ENCODE measurements around the gene FAM120AOS. TPM values are rescaled to one million over a fixed set of nuclear protein-coding genes. Genes with fewer than 3 reads are reported as not detected.

FAM120AOS gene
- polyA plus RNA-seq, 1 of the 3 experiments (the other 2 are of a cell fraction) = 30.1 TPM

DNA sequence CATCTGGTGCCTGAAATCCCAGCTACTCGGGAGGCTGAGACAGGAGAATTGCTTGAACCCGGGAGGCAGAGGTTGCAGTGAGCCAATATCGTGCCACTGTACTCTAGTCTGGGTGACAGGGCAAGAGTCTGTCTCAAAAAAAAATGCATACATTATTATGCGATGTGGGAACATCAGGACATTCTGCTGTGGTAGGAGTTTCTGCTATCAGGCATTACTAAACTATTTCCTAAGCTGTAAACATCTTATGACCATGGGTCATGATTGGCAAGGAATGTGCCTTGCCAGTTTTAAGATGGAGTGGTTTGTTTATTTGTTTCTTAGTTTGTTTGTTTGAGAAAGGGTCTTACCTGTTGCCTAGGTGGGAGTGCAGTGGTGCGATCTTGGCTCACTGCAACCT lies 47.0 kb downstream of the FAM120AOS start:
- H3K36me3 ChIP-seq (replicated peaks in 1 of 2; ENCODE audit: control insufficient read depth in 1 of 2, insufficient read depth in 2 of 2, low read length in 1 of 2) = no peaks in the 10 kb centered on the region
- no peak overlapping the region for H3K9ac ChIP-seq
- H3K9me3 ChIP-seq = no peaks in the 10 kb centered on the region
- H3K27ac ChIP-seq (ENCODE audit: low read depth in 2 of 2, low read length in 1 of 2) = no peak overlapping the region
- no peaks in the 10 kb centered on the region for H3K9me2 ChIP-seq
- H3K27me3 ChIP-seq (ENCODE audit: insufficient read depth) = no peaks in the 10 kb centered on the region
- H3K4me1 ChIP-seq (ENCODE audit: control insufficient read depth in 1 of 2, insufficient read depth in 2 of 2, low read depth in 1 of 2, low read length in 1 of 2) = no peaks in the 10 kb centered on the region
- WGBS (ENCODE audit: low lambda C conversion rate) = 46% methylated on average over 3 of the region's 5 CpGs
- ChIA-PET CTCF (no interaction called here), POLR2A (no interaction called here)
- TF ChIP-seq CTCF (IDR thresholded peaks at IDR 0.05) (no peak), SMC3 (IDR thresholded peaks at IDR 0.05; ENCODE audit: low read depth, low read length) (no peak), NFIC (IDR thresholded peaks at IDR 0.05; ENCODE audit: borderline replicate concordance) (no peak), ELF1 (IDR thresholded peaks at IDR 0.05) (no peak), TCF12 (IDR thresholded peaks at IDR 0.05) (no peak), USF2 (IDR thresholded peaks at IDR 0.05; ENCODE audit: borderline replicate concordance, low read depth, low read length) (no peak), EZH2phosphoT487 (IDR thresholded peaks at IDR 0.05; ENCODE audit: borderline replicate concordance, low read depth) (no peak), YY1 (IDR thresholded peaks at IDR 0.05; ENCODE audit: low read depth) (no peak), FOSL2 (IDR thresholded peaks at IDR 0.05; ENCODE audit: borderline replicate concordance, low read depth) (no peak), JUND (IDR thresholded peaks at IDR 0.05) (no peak), TAF1 (IDR thresholded peaks at IDR 0.05; ENCODE audit: borderline replicate concordance, low read depth, low read length) (no peak), RAD21 (IDR thresholded peaks at IDR 0.05; ENCODE audit: low read length) (no peak)
- no peaks in the 10 kb centered on the region for H4K20me1 ChIP-seq (ENCODE audit: insufficient read depth)
- H3K4me3 ChIP-seq (ENCODE audit: low read depth in 2 of 2, low read length in 1 of 2) = no peak overlapping the region
- no peak for DNase-seq
- H3K4me2 ChIP-seq = no peak overlapping the region
- H3F3A ChIP-seq (replicated peaks; ENCODE audit: insufficient read depth) = no peaks in the 10 kb centered on the region
- H3K79me2 ChIP-seq (ENCODE audit: insufficient read depth) = no peaks in the 10 kb centered on the region
- no peak overlapping the region for H2AFZ ChIP-seq (ENCODE audit: low read depth)

DNA sequence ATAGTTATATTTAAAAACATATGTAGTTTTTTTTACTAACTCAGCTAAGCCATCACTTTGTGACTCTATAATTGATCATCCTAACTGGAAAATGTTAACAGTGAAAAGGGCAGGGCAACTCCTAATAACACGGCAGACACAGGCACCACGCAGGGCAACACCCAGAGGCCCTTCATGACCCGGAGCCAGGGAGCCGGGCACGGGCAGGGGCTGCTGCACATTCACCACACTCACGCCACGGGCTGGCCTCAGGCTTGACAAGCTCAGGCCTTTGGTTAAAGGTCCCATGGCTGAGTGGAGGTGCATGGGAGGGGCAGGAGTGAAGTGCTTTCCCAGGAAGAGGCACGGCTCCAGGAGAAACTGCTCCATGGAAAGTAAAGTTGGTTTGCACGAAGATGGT lies 54.9 kb downstream of the FAM120AOS start:
- no peak overlapping the region for H3K9ac ChIP-seq
- ChIA-PET POLR2A (no interaction called here), CTCF (interaction anchor here (1.1 kb wide), 1 partner anchor 53 kb away, joined by 3 read pairs; no protein-coding TSS in a partner anchor)
- no peak for TF ChIP-seq GATA2 (CRISPR knock-in tag; IDR thresholded peaks at IDR 0.05)
- no peak for TF ChIP-seq MXI1 (IDR thresholded peaks at IDR 0.05; ENCODE audit: low read depth, low read length)
- no peak for TF ChIP-seq CHD2 (IDR thresholded peaks at IDR 0.05; ENCODE audit: low read length, partially characterized antibody)
- TF ChIP-seq, protein P1, sequence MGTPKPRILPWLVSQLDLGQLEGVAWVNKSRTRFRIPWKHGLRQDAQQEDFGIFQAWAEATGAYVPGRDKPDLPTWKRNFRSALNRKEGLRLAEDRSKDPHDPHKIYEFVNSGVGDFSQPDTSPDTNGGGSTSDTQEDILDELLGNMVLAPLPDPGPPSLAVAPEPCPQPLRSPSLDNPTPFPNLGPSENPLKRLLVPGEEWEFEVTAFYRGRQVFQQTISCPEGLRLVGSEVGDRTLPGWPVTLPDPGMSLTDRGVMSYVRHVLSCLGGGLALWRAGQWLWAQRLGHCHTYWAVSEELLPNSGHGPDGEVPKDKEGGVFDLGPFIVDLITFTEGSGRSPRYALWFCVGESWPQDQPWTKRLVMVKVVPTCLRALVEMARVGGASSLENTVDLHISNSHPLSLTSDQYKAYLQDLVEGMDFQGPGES (IDR thresholded peaks at IDR 0.05; ENCODE audit: low read depth, low read length) = no peak
- TF ChIP-seq FOXM1 (IDR thresholded peaks at IDR 0.05; ENCODE audit: low read depth) = no peak
- TF ChIP-seq RAD21 (IDR thresholded peaks at IDR 0.05; ENCODE audit: low read length) = no peak
- TF ChIP-seq JUND (IDR thresholded peaks at IDR 0.05) = no peak
- no peak for TF ChIP-seq SMC3 (IDR thresholded peaks at IDR 0.05; ENCODE audit: low read depth, low read length)
- TF ChIP-seq USF1 (IDR thresholded peaks at IDR 0.05; ENCODE audit: borderline replicate concordance, low read depth) = no peak
- no peak for TF ChIP-seq EP300 (IDR thresholded peaks at IDR 0.05; ENCODE audit: borderline replicate concordance in 1 of 2, low read depth in 1 of 2, low read length in 1 of 2)
- TF ChIP-seq ELF1 (IDR thresholded peaks at IDR 0.05) = no peak
- TF ChIP-seq POLR2AphosphoS5 (IDR thresholded peaks at IDR 0.05; ENCODE audit: low read depth, low read length) = no peak
- no peak for TF ChIP-seq FOXJ3 (CRISPR knock-in tag; IDR thresholded peaks at IDR 0.05)
- TF ChIP-seq TEAD4 (IDR thresholded peaks at IDR 0.05; ENCODE audit: borderline replicate concordance, insufficient read depth) = no peak
- TF ChIP-seq FOSL2 (IDR thresholded peaks at IDR 0.05; ENCODE audit: borderline replicate concordance, low read depth) = no peak
- no peak for TF ChIP-seq MEF2A (IDR thresholded peaks at IDR 0.05; ENCODE audit: borderline replicate concordance, low read depth)
- TF ChIP-seq, protein P2, sequence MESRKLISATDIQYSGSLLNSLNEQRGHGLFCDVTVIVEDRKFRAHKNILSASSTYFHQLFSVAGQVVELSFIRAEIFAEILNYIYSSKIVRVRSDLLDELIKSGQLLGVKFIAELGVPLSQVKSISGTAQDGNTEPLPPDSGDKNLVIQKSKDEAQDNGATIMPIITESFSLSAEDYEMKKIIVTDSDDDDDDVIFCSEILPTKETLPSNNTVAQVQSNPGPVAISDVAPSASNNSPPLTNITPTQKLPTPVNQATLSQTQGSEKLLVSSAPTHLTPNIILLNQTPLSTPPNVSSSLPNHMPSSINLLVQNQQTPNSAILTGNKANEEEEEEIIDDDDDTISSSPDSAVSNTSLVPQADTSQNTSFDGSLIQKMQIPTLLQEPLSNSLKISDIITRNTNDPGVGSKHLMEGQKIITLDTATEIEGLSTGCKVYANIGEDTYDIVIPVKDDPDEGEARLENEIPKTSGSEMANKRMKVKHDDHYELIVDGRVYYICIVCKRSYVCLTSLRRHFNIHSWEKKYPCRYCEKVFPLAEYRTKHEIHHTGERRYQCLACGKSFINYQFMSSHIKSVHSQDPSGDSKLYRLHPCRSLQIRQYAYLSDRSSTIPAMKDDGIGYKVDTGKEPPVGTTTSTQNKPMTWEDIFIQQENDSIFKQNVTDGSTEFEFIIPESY (IDR thresholded peaks at IDR 0.05; ENCODE audit: borderline replicate concordance, low read depth) = no peak

More for the DNA sequence above, 54.9 kb downstream of the FAM120AOS start:
- Histone ChIP-seq H3K4me1 (ENCODE audit: control insufficient read depth in 1 of 2, insufficient read depth in 2 of 2, low read depth in 1 of 2, low read length in 1 of 2) (no peaks in the 10 kb centered on the region), H3K4me3 (ENCODE audit: low read depth in 2 of 2, low read length in 1 of 2) (no peak overlapping the region), H3K27ac (ENCODE audit: low read depth in 2 of 2, low read length in 1 of 2) (no peak overlapping the region), H4K20me1 (ENCODE audit: insufficient read depth) (no peaks in the 10 kb centered on the region), H3K36me3 (replicated peaks in 1 of 2; ENCODE audit: control insufficient read depth in 1 of 2, insufficient read depth in 2 of 2, low read length in 1 of 2) (no peaks in the 10 kb centered on the region), H3K9me2 (no peaks in the 10 kb centered on the region), H3K4me2 (no peak overlapping the region), H3K79me2 (ENCODE audit: insufficient read depth) (no peaks in the 10 kb centered on the region), H2AFZ (ENCODE audit: low read depth) (no peak overlapping the region), H3K9me3 (no peaks in the 10 kb centered on the region), H3F3A (replicated peaks; ENCODE audit: insufficient read depth) (no peaks in the 10 kb centered on the region), H3K27me3 (ENCODE audit: insufficient read depth) (no peaks in the 10 kb centered on the region)
- no peak for DNase-seq
- WGBS (ENCODE audit: low lambda C conversion rate) = 68% methylated on average over 6 of the region's 9 CpGs
